Measurements from ENCODE around the gene RBL2.
"Not testable (repeated sequence)": the region's sequence is repeated elsewhere in the genome, so short reads cannot be mapped to it uniquely, and the experiment has no call there.

Gene RBL2, protein sequence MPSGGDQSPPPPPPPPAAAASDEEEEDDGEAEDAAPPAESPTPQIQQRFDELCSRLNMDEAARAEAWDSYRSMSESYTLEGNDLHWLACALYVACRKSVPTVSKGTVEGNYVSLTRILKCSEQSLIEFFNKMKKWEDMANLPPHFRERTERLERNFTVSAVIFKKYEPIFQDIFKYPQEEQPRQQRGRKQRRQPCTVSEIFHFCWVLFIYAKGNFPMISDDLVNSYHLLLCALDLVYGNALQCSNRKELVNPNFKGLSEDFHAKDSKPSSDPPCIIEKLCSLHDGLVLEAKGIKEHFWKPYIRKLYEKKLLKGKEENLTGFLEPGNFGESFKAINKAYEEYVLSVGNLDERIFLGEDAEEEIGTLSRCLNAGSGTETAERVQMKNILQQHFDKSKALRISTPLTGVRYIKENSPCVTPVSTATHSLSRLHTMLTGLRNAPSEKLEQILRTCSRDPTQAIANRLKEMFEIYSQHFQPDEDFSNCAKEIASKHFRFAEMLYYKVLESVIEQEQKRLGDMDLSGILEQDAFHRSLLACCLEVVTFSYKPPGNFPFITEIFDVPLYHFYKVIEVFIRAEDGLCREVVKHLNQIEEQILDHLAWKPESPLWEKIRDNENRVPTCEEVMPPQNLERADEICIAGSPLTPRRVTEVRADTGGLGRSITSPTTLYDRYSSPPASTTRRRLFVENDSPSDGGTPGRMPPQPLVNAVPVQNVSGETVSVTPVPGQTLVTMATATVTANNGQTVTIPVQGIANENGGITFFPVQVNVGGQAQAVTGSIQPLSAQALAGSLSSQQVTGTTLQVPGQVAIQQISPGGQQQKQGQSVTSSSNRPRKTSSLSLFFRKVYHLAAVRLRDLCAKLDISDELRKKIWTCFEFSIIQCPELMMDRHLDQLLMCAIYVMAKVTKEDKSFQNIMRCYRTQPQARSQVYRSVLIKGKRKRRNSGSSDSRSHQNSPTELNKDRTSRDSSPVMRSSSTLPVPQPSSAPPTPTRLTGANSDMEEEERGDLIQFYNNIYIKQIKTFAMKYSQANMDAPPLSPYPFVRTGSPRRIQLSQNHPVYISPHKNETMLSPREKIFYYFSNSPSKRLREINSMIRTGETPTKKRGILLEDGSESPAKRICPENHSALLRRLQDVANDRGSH

DNA sequence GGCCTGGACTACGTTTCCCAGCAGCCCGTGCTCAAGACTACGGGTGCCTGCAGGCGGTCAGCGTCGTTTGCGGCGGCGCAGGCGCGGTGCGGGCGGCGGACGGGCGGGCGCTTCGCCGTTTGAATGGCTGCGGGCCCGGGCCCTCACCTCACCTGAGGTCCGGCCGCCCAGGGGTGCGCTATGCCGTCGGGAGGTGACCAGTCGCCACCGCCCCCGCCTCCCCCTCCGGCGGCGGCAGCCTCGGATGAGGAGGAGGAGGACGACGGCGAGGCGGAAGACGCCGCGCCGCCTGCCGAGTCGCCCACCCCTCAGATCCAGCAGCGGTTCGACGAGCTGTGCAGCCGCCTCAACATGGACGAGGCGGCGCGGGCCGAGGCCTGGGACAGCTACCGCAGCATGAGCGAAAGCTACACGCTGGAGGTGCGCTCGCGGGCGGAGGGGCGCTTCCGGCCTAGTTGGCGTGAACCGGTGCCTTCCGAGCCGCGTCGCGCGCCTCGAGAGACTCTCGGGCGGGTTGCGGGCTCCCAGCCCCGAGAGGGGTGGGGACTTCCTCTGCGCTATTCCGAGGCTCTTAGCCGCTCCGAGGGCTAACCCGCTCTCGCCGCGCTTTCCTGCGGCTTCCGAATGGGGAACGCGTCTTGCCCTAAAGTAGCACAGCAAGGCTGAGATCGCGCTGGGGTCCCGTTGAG is at the start of gene RBL2:
RBL2 (plus strand) TSS at position 95 of the 689 bp plus-strand sequence; CDS start at position 181, 86 bp downstream.
- peak; percentile 80 for DNase-seq

DNA sequence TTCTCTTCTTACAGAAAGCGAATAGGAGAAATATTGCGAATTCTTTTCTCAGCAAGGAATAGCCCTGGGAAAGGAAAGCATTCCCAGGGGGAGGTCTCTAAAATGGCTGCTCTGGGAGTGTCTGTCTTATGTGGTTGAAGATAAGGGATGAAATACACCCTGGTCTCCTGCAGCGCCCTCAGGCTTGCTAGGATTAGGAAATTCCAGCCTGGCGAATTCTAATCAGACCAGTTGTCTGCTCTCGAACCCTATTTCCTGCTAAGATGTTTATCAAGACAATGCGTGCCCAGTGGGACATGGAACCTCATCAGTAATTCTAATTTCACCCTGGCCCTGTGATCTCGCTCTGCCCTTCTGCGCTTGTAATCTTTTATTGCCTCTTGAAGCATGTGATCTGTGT is 49.7 kb upstream of the RBL2 start:
- DNase-seq = not testable (repeated sequence)

DNA sequence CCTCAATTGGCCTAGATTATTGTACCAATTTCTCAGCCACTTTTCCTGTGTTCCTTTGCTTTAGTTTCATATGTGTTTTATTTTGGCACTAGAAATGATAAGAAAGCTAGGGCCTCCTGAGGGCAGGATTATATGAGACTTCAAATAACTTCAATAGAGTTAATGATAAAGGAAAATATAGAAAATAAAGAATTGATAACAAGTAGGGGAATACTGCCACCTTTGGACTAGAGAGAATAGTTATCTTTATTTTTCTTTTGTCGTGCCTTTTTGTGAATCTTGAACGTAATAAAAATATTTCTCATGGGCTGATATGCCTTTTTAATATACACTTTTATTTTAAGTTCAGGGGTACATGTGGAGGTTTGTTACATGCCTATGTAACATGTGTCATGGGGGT is 29.3 kb upstream of the RBL2 start:
- no peak for DNase-seq

DNA sequence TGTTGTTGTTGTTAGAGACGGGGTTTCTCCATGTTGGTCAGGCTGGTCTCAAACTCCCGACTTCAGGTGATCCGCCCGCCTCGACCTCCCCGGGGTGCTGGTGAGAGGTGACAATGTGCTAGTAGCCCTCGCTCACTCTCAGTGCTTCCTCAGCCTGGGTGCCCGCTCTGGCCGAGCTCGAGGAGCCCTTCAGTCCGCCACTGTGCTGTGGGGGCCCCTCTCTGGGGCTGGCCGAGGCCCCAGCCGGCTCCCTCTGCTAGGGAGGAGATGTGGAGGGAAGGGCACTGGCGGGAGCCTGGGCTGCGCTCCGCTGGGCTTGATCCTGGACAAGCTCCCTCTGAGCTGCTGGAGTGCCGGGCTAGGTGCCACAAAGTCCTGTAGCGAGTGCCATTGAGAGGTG is 21.7 kb upstream of the RBL2 start:
- no peak for DNase-seq

DNA sequence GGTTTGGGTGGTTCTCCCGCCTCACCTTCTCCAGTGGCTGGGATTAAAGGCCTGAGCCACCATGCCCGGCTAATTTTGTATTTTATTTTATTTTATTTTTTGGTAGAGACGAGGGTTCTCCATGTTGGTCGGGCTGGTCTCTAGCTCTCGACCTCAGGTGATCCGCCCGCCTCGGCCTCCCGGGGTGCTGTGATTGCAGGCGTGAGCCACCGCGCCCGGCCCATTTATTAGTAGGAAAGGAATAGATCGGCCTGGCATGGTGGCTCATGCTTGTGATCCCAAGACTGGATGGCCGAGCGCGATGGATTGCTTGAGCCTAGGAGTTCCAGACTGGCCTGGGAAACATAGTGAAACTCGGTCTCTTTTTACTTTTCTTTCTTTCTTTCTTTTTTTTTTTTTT is 20.4 kb upstream of the RBL2 start:
- no peak for DNase-seq

DNA sequence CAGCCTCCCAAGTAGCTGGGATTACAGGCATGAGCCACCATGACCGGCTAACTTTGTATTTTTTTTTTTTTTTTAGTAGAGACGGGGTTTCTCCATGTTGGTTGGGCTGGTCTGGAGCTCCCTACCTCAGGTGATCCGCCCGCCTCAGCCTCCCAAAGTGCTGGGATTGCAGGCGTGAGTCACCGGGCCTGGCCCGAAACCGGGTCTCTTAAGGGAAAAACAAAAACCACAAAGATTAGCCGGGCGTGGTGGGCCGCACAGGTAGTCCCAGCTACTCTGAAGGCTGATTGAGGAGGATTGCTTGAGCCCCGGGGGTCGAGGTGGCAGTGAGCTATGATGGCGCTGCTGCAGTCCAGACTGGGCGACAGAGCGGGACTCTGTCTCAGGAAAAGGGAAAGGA is 19.9 kb upstream of the RBL2 start:
- no peak for DNase-seq

DNA sequence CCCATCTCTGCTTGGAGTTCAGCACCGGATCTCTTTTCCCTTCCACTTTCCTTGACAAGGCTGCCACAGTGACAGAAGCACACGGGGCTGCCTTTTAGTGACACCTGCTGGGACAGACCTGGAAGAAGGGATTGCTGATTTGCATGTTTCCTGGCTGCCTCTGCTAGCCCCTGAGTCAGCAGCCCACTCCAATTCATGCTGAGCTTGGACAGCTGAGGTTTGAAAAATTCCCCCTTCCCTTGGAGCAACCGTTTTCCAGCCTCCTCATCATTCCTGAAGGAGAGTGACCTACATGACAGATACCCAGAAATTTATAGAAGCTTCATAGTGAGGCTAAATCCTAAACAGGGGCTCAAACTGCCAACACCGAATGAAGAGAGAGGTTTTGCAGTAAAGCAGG is 18.8 kb upstream of the RBL2 start:
- DNase-seq = no peak

DNA sequence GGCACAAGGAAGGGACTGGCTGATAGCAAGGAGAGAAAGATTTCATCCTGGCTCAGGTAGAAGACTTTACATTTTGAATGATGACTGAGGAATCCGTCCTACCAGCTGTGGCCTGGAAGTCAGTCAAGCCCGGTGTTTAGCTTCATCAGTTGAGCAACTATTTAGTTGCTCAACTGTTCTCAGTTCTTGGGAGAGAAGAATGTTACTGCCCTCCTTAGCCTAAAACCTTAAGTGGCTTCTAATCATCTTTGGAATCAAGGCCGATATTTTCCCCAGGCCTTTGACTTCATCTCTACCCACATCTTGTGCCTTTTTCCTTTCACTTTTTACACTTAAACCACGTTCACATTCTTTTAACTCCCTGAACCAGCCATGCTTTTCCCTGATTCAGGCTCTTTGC is 17.3 kb upstream of the RBL2 start:
- DNase-seq = no peak

DNA sequence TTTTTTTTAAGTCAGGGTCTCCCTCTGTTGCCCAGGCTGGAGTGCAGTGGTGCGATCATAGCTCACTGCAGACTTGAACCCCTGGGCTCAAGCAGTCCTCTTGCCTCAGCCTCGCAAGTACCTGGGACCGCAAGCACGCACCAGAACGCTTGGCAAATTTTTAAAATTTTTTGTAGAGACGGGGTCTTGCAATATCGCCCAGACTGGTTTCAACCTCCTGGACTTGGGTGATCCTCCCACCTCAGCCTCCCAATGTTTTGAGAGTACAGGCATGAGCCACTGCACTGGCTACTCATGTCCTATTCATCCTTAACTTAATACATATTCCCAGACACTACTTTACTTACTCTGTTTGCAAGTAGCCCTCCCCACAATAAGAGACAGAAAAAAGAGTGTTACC is 16.3 kb upstream of the RBL2 start:
- DNase-seq = no peak

DNA sequence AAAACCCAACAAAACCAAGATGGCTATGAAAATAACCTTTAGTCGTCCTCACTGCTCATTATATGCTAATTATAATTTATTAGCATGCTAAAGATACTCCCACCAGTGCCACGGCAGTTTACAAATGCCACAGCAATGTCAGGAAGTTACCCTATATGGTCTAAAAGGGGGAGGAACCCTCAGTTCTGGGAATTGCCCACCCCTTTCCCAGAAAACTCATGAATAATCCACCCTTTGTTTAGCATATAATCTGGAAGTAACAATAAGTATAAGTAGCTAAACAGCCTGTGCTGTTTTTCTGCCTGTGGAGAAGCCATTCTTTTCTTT is 14.9 kb upstream of the RBL2 start:
- DNase-seq = not testable (repeated sequence)

DNA sequence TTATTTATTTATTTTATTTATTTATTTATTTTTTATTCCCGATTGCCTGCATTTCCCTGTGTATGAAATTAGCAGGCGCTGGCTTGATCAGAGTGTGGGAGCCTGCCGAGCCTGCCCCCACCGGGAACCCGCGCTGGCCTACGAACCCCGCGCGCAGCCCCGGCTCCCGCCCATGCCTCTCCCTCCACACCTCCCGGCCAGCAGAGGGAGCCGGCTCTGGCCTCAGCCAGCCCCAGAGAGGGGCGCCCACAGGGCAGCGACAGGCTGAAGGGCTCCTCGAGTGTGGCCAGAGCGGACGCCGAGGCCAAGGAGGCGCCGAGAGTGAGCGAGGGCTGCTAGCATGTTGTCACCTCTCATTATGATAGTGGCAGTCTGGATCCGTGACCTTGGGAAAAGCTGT is 13.0 kb upstream of the RBL2 start:
- DNase-seq = no peak

DNA sequence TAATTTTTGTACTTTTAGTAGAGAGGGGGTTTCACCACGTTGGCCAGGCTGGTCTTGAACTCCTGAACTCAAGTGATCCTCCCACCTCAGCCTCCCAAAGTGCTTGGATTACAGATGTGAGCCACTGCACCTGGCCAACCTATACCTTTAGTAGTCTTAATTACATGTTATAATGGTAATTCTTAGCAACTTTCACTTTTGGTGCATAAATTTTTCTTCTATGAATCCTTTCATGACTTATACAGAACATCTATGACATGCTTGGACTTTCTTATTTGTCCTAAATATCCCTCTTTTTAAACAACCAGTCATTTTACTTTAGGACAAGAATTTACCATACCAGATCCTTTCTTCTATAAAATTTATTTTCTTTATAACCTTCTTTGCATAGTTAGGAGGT is 10.3 kb upstream of the RBL2 start:
- DNase-seq = not testable (repeated sequence)

DNA sequence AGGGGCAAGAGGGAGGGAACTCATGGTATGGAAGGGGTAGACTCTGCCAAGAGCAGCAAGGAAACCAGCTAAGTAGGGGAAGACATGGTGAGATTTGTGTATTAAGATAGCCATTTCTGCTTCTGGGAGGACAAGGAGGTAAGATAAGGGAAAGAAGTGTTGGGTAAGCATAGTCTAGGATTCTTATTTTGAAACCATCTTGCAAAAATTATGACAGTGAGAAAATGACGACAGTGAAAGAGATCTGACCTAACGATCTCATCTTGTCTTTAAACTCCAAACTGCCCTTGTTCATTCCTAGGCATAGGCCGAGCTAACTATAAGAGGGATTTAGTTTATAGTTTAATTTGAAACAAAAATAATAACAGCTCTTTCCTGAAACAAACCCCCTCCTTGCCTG is 5.6 kb upstream of the RBL2 start:
- no peak for DNase-seq

DNA sequence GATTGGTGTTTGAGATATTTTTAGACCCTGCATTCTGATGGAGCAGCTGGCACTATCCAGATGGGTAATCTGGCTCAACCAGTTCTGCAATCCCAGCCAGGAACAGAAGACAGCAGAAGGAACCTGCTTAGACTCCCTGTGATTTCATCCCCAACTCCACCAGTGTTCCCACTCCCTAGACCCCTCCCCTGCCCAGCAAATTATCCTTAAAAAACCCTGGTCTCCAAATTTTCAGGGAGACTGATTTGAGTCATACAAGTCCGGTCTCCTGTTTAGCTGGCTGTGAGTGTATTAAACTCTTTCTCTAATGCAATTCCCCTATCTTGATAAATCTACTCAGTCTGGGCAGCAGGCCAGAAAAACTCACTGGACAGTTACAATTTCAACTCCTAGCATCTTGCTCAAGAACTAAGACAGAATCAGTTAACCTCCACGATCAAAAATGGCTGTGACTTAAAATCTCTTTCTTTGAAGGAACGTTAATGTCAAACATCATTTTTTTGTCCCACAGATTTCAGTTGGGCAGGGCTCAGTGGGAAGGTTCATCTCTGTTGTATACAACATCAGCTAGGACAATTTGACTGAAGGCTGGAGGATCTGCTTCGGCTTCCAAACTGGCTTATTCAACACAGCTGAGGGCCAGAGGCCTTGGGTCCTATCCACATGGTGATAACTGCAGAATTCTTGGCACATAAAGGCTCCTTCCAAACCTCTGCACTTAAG is 4.9 kb upstream of the RBL2 start:
- DNase-seq = no peak

DNA sequence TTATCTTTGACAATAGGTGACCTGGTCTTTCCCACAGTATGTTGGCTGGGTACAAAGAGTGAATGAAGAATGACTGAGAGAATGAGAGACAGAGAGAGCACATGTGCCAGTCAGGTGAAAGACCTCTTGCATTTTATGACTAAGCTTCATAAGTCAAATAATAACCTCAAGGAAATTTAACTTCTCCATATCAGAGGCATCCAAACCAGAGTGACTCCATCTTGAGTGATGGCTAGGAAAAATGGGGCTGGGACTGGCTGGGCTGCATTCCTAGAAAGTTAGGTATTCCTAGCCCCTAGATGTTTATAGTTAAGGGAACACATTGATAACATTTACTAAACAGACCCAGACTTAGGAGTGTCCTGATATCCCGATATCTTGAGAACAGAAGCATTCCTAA is 3.9 kb upstream of the RBL2 start:
- DNase-seq = no peak

DNA sequence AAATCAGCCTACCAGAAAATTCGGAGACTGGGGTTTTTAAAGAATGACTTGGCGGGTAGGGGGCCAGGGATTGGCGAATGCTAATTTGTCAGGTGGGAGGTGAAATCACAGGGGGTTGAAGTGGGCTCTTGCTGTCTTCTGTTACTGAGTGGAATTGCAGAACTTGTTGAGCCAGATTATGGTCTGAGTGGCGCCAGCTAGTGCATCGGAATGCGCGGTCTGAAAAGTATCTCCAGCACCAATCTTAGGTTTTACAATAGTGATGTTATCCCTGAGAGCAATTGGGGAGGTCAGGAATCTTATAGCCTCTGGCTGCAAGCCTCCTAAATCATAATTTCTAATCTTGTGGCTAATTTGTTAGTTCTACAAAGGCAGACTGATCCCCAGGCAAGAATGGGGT is 762 bp upstream of the RBL2 start:
- DNase-seq = no peak

DNA sequence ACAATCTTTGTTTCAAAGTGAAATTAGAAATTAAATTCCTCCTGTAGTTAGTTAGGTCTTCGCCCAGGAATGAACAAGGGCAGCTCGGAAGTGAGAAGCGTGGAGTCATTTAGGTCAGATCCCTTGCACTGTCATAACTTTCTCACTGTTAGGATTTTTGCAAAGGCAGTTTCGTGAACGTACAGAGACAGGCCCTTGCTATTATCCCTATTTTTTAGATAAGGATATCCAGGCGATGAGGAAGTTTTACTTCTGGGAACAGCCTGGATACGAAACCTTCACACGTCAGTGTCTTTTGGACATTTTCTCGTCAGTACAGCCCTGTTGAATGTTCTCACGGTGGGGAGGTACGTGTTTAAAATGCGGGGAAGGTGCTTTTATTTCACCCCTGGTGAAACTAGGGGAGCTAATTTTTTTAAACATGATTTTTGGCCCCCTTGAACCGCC is 318 bp upstream of the RBL2 start:
- DNase-seq = no peak

DNA sequence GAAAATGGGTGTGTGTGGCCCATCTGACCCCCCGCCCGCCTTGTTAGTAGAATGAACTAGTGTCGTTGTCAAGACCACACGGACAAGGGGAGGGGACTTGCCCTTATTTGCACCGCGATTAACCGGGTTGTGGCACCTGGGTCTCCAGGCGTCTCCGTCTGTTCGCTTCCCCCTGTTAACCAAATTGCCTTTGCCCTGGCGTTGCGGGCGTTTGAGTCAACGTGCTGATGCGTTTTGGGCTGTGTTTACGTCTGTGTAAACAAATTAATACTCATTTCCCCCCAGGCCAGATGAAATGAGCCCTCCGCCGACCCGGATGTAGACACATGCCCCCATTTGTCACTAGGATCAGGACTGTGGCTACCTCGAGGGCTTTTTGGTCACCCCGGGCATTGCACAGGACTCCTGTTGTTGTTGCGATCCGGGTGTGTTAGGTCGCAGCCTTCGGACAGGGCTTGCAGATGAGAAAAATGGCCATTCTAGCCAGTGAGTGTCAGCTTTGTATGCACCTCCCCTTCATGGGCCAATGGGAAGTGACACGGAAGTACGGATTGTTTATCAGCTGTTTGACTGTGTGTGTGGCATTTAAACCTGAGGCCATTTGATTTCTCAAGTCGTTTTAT is 906 bp downstream of the RBL2 start:
- DNase-seq = peak; percentile 57

DNA sequence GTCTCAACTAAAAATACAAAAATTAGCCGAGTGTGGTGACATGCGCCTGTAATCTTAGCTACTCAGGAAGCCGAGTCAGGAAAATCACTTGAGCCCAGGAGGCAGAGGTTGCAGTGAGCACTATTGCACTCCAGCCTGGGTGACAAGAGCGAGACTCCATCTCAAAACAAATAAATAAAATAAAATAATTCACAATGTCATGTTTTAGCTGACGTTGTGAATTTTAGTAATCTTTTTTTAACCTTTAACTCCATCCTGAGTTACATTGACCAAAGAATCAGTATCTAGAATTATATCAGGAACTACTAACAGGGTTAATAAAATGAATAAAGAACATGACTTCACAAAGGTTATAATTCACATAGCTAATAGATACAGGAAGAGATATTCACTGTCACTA is 5.9 kb downstream of the RBL2 start:
- DNase-seq = no peak

DNA sequence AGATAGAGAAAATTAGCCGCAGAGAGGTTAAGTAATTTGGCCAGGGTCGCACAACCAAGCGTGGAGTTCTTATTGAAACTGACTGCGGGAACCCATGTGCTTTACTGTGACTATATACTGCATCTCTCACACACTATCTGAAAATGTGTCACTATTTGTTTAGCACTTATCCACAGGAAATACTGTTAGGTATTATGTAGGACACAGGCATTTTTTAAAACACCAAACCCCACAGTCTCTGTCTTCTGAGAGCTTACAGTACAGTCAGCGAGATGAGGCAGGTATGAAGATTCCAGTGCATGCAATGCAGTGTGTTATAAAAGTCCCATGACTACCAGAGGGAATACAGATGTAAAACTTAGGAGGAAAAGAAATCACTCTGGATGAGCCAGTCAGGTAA is 11.3 kb downstream of the RBL2 start:
- DNase-seq = no peak

DNA sequence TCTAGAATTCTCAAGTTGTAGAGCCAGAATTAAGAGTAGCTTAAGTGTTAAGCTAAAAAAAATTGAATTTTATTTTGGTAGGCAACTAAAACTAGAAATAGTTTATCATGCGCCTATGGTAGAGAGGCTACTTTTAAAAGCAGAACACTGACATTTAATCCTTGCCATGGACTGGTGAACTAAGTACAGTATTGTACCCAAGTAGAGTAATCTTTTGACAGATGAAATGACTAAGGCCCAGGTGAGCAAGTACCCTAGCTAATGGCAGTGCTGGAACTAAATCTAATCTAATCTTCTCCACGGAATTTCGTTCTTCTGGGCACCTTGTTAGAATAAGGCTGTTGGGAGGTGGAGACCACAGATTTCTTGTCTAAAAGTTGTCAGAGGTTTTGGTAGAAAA is 11.8 kb downstream of the RBL2 start:
- DNase-seq = no peak
